HuH-7.5 (cell line): Measurements from ENCODE around the gene TP53TG3E.
"Not testable (repeated sequence)": the region's sequence is repeated elsewhere in the genome, so short reads cannot be mapped to it uniquely, and the experiment has no call there.

Source experiments
- DNase-seq: peaks from one replicate; pipeline ENCODE4 v3.0.0; 2011; ENCODE audit warnings: low spot score

The TP53TG3E gene, protein sequence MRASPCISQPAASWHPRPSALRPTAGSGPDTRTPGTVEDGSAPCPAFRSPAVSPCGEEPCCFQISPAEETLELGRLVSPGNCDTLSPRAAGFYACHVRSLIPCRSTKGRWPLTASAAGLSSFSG

DNA sequence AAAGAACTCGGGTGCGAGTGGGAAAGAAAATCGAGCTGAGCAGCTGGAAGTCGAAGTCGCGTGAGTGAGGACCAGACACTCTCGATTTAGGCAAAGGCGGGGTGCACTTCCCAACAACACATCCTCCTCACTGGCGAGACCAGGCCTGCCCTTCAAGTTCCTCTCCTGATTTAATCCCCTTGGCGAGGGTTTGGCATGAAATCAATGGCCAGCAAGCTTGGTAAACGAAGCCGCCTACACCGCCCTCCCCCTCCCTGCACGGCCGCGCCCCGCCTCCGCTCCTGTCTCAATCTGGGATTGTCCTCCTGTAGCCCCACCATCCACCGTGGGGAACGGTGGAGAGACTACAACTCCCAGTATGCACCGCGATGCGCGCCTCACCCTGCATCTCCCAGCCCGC is at the start of gene TP53TG3E:
Gene TP53TG3E (plus strand): TSS at position 301 of the 400 bp plus-strand sequence. CDS start 68 bp downstream, at position 369.
- not testable (repeated sequence) for DNase-seq

DNA sequence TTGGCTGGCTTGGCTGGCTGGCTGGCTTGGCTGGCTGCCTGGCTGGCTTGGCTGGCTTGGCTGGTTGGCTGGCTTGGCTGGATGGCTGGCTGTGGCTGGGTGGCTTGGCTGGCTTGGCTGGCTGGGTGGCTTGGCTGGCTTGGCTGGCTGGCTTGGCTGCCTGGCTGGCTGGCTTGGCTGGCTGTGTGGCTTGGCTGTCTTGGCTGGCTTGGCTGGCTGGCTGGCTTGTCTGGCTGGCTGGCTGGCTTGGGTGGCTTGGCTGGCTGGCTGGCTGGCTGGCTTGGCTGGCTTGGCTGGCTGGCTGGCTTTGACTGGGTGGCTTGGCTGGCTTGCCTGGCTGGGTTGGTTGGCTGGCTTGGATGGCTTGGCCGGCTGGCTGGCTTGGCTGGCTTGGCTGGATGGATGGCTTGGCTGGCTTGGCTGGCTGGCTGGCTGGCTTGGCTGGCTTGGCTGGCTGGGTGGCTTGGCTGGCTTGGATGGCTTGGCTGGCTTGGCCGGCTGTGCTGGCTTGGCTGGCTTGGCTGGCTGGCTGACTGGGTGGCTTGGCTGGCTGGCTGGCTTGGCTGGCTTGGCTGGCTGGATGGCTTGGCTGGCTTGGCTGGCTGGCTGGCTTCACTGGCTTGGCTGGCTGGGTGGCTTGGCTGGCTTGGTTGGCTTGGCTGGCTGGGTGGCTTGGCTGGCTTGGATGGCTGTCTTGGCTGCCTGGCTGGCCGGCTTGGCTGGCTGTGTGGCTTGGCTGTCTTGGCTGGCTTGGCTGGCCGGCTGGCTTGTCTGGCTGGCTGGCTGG is 32.3 kb downstream of the TP53TG3E start:
- DNase-seq: not testable (repeated sequence)

DNA sequence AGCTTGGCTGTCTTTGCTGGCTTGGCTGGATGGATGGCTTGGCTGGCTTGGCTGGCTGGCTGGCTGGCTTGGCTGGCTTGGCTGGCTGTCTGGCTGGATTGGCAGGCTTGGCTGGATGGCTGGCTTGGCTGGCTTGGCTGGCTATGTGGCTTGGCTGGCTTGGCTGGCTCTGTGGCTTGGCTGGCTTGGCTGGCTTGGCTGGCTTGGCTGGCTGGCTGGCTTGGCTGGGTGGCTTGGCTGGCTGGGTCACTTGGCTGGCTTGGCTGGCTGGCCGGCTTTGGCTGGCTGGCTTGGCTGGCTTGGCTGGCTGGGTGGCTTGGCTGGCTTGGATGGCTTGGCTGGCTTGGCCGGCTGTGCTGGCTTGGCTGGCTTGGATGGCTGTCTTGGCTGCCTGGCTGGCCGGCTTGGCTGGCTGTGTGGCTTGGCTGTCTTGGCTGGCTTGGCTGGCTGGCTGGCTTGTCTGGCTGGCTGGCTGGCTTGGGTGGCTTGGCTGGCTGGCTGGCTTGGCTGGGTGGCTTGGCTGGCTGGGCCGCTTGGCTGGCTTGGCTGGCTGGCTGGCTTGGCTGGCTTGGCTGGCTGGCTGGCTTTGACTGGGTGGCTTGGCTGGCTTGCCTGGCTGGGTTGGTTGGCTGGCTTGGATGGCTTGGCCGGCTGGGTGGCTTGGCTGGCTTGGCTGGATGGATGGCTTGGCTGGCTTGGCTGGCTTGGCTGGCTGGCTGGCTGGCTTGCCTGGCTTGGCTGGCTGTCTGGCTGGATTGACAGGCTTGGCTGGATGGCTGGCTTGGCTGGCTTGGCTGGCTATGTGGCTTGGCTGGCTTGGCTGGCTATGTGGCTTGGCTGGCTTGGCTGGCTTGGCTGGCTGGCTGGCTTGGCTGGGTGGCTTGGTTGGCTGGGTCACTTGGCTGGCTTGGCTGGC is 33.8 kb downstream of the TP53TG3E start:
- not testable (repeated sequence) for DNase-seq

DNA sequence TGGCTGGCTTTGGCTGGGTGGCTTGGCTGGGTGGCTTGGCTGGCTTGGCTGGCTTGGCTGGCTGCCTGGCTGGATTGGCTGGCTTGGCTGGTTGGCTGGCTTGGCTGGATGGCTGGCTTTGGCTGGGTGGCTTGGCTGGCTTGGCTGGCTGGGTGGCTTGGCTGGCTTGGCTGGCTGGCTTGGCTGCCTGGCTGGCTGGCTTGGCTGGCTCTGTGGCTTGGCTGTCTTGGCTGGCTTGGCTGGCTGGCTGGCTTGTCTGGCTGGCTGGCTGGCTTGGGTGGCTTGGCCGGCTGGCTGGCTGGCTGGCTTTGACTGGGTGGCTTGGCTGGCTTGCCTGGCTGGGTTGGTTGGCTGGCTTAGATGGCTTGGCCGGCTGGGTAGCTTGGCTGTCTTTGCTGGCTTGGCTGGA is 34.4 kb downstream of the TP53TG3E start:
- not testable (repeated sequence) for DNase-seq

DNA sequence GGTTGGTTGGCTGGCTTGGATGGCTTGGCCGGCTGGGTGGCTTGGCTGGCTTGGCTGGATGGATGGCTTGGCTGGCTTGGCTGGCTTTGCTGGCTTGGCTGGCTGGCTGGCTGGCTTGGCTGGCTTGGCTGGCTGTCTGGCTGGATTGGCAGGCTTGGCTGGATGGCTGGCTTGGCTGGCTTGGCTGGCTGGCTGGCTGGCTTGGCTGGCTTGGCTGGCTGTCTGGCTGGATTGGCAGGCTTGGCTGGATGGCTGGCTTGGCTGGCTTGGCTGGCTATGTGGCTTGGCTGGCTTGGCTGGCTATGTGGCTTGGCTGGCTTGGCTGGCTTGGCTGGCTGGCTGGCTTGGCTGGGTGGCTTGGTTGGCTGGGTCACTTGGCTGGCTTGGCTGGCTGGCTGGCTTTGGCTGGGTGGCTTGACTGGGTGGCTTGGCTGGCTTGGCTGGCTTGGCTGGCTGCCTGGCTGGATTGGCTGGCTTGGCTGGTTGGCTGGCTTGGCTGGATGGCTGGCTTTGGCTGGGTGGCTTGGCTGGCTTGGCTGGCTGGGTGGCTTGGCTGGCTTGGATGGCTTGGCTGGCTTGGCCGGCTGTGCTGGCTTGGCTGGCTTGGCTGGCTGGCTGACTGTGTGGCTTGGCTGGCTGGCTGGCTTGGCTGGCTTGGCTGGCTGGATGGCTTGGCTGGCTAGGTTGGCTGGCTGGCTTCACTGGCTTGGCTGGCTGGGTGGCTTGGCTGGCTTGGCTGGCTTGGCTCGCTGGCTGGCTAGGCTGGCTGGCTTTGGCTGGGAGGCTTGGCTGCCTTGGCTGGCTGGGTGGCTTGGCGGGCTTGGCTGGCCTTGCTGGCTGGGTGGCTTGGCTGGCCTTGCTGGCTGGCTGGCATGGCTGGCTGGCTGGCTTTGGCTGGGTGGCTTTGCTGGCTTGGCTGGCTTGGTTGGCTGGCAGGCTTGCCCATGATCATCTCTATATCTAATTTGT is 35.3 kb downstream of the TP53TG3E start:
- not testable (repeated sequence) for DNase-seq
